T-helper 22 cell (primary cell): Measurements from ENCODE around the gene NSUN3.
"Not testable (repeated sequence)": the region's sequence is repeated elsewhere in the genome, so short reads cannot be mapped to it uniquely, and the experiment has no call there.

Experiments used
- DNase-seq: peaks from one replicate; pipeline ENCODE4 v3.0.0-alpha.2; 2020; ENCODE audit warnings: low read depth

NSUN3 gene

DNA sequence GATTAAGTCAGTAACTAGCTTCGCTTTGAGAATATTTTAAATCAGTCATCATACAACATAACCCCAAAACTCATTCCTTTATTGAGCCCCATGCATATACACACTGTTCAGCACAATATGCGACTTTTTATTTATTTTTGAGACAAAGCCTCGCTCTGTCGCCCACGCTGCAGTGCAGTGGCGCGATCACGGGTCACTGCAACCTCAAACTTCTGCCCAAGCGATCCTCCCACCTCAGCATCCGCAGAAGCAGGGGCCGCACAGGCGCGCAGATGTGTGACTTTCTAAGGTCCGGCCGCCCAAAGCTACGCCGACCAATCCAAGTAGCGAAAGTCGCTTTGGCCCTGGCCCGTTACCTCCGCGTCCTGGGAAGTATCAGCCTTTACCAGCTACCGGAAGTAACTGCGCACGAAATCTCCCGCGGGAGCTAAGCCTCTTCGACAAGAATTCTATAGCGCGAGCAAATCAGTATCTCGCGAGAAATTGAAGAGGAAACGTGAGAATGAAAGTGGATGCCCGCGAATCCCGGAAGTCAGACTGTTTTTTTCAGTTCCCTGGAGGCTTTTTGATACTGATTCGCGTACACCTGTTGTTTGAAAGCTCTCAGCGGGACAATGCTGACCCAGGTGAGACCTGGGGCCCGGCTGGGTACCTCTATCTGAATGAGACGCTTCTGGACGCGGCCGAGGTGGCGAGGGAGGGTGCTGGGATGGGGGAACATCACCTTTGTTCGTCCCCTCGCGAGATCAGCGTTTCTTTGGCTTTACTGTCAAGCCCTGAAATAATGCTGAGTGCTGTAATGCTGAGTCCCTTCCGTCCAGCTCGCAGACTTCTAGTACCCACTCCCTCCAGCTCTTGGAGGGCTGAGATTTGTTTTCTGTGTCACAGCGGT lies at the start of gene NSUN3, which contains the start of gene DHFR2:
Gene NSUN3, plus strand, starts transcription at position 549 of the 892 bp plus-strand sequence. Its CDS starts 66 bp downstream, at position 615.
Gene DHFR2, minus strand, starts transcription at position 404 of the 892 bp plus-strand sequence. CDS start 1,405 bp downstream, outside the sequence.
- peak; percentile 74 for DNase-seq

DNA sequence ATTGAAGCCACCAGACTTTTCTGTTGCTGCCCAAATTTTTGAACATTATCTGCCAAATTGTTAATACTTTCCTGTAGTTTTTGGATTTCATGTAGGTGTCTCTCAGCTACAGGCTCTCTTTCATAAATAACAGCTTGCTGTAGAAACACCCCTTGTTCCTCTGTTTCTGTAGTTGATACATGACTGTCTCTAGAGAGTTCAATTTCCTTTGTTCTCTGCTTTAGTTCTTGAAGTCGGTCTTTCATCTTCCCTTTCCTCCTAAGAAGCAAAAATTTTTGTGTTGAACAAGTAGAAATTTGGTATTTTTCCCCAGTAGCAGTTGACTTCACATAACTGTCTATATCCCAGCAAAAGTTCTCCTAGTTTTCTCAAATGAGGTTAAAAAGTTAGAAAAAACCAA lies 47.8 kb upstream of the NSUN3 start:
- DNase-seq: no peak

DNA sequence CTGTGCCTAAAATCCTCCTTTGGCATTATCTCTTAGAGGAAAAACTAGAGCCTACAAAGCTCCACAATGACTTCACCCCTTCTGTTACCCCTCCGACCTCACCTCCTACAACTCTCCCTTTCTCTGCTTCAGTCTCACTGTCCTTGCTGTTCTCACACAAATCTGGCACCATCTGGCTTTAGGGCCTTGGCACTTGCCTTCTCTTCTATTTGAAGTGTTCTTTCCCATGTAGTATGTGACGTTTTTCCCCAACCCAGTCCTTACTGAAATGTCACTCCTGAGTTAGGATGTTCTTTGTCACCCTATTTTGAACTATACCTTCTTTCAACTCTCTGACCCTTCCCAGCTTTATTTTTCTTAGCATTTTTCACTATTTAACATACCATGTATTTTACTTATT lies 43.2 kb upstream of the NSUN3 start:
- no peak for DNase-seq

DNA sequence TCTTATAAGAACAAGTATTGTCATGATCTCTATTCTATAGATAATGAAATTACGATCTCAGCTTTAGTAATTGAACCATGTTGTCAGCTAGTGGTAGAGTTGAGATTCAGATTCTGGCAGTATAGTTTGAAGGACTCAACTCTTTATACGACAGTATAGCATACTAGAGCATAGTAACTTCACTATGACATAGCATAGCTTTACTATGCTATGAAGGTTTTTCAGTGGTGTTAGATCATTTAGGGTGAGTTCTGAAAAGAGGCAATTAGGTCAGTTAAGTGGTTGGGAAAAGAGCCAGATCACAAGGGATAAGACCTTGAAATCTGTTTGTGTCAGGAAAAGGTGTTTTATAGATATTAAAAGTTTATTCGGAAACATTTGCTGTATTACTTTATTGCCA lies 42.6 kb upstream of the NSUN3 start:
- no peak for DNase-seq

DNA sequence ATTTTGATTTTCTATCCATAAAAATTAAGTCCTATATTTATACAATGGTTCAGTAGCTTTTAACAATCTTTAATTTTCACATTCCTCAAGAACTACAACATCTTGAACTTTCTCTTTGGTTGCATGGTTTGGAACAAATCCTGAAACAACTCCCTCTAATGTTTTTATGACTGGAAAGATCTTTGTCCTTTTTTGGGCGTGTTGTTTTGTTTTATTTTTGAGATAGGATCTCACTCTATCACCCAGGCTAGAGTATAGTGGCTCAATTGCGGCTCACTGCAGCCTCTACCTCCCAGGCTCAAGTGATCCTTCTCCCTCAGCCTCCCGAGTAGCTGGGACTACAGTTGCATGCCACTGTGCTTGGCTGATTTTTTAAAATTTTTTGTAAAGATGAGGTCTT lies 38.5 kb upstream of the NSUN3 start:
- no peak for DNase-seq

DNA sequence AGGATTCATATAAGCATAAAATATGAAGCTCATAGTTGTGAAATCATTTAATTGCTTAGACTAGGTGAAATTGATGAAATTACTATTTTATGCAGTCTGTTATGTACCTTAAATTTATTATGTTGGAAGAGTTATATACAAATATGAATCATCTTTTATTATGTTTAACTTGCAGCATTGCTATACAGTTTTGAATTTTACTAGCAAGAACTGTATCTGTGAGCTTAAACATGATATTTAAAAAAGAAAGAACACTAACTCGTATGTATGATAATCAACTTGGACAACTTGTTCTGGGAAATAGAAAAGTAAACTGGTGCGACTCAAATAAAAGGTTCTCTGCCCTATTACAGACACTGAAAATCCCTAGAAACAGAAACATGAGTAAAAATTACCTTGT lies 36.2 kb upstream of the NSUN3 start:
- no peak for DNase-seq

DNA sequence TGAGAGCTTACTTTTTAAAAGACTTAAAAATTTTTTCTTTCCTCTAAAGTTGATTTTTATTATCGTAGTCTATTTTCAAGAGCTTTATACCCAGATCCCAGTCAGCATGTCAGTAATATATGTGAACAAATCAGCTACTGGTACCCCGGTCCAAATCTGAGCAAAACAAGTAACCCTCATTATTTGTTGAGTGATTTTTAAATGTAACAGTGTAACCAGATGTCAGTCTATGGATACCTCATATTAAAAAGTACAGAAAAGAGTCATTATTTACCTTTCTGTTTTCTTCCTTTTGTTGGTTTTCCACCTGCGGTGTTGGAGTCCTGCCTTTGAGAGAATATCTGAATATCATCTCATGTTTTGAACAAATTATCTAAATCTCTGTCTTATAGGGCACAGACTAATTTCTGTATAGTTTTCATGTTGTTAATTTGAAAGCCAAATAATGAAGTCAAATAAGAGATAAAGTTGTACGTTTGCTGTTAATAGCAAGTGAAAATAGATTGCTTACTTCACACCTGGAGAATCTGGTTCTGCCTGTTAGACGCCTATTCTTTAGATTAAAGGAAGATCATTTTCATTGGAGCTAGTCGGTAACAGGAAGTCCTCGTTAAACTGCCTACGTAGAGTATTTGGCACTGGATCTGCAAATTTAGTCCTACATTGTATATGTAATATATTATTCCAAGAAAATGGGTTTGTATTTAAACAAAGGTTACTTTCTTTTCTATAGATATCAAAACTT lies 34.6 kb upstream of the NSUN3 start, which contains the start of gene STX19:
Gene STX19, minus strand, starts transcription at position 505 of the 745 bp plus-strand sequence. CDS start 13,328 bp downstream, outside the sequence.
- DNase-seq: no peak

DNA sequence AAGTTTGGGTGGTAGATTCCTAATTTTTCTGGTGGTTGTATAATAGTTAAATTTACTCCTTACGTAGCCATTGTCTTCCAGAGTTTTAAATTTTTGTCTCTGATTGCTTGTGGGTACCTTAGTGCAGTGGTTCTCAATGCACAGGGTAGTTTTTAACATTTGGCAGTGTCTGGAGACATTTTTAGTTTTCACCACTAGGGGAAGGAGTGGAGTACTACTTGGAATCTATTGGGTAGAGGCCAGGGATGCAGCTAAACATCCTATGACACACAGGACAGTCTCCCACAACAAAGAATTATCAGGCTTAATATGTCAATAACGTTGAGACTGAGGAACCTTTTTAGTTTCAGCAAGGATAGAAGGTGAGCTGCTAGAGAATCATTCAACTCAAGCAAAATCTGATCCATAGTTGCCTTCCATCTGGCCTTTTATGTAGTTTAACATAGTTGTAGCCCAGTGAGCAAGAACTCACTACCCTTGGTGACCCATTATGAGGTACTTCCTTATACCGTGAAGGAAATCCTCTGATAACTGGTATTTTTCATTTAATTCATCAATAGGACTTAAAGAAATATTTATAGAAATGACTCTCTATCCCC lies 25.9 kb upstream of the NSUN3 start:
- DNase-seq: no peak

DNA sequence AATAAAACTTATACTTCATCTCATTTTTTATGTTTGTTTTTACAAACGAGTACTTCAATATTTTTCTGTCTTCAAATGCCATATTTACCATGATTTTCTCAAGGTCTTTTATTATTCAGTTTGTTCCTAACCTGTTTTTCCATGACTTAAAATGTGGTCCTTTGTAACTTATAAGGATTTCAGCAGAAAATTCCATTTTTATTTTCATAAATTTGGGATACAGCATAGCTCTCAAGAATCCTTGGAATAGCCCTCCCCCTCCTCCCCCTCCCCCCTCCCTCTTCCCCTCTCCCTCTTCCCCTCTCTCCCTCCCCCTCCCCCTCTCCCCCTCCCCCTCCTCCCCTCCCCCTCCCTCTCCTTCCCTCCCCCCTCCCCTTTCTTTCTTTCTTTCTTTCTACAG lies 19.6 kb upstream of the NSUN3 start:
- no peak for DNase-seq

DNA sequence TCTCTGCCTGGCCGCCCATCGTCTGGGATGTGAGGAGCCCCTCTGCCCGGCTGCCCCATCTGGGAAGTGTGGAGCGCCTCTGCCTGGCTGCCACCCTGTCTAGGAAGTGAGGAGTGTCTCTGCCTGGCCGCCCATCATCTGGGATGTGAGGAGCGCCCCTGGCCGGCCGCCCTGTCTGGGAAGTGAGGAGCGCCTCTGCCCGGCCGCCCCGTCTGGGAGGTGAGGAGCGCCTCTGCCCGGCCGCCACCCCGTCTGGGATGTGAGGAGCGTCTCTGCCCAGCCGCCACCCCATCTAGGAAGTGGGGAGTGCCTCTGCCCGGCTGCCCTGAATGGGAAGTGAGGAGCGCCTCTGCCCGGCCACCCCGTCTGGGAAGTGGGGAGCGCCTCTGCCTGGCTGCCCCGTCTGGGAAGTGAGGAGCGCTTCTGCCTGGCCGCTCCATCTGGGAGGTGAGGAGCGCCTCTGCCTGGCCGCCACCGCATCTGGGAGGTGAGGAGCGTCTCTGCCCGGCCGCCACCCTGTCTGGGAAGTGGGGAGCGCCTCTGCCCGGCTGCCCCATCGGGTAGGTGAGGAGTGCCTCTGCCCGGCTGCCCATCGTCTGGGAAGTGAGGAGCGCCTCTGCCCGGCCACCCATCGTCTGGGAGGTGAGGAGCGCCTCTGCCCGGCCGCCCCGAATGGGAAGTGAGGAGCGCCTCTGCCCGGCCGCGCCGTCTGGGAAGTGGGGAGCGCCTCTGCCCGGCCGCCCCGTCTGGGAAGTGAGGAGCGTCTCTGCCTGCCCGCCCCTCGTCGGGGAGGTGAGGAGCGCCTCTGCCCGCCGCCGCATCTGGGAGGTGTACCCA lies 18.5 kb upstream of the NSUN3 start:
- not testable (repeated sequence) for DNase-seq

DNA sequence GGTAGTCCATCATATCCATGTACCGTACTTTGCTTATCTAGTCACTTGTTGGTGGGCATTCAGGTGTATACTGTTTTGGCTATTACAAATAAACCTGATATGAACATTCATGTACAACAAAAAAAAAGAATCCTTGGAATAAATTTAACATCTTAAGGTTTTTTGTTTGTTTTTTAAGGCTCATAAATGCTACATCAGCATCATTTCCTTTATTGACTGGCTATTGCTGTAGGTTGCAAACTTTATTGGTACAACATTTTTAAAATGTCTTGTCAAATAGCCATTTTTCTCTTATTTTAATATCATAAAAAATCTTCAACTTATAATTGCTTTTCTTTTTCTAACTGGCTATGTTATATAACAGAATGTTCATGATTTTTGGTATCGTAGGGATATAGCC lies 16.3 kb upstream of the NSUN3 start:
- no peak for DNase-seq

DNA sequence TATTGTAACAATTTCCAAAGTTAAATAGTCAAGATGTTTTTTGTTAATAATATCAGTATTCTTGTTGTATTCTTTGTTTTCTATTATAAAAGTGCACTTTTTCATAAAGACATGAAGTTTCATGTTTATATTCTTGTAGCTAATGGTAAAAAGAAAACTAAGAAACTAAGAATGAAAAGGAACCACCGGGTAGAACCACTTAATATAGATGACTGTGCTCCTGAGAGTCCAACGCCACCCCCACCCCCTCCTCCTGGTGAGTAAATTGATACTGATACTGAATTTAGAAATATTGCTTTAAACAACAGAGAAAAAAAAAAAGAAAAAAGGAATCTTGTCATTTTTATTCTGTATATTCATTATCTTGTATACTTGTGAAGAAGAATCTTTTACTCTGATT lies 13.6 kb upstream of the NSUN3 start:
- no peak for DNase-seq

DNA sequence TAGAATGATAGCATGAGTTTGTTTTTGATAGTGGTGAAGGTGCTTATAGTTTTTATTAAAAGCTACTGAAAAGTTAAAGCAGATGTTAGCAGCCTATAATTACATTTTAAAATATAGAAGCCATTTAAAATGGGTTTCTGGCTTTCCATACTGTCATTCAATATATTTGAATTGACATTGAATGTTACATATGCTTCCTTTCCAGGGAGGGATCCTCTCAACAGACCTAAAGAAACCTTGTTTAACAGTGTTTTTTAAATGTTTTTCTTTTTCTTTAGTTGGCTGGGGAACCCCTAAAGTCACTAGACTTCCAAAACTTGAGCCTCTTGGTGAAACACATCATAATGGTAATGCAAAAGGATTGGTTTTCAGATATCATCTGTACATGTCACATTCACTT lies 12.3 kb upstream of the NSUN3 start:
- no peak for DNase-seq

DNA sequence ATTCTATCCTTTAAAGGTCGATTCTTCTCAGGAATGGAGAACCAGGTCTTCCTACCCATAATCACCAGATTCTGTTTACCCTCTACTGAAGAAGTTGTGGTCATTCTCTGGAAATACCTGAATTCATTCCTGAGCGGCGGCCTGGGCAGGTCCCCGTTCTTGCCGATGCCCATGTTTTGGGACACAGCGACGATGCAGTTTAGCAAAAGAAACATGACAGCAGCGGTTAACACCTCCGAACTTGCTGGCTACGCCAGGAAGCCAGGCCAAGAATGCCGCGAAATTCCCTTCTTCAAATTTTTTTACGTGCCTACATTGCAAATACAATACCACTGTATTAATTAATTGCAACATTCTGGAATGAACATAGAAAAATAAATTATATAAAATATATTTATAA lies 1.6 kb upstream of the NSUN3 start:
- DNase-seq: no peak

DNA sequence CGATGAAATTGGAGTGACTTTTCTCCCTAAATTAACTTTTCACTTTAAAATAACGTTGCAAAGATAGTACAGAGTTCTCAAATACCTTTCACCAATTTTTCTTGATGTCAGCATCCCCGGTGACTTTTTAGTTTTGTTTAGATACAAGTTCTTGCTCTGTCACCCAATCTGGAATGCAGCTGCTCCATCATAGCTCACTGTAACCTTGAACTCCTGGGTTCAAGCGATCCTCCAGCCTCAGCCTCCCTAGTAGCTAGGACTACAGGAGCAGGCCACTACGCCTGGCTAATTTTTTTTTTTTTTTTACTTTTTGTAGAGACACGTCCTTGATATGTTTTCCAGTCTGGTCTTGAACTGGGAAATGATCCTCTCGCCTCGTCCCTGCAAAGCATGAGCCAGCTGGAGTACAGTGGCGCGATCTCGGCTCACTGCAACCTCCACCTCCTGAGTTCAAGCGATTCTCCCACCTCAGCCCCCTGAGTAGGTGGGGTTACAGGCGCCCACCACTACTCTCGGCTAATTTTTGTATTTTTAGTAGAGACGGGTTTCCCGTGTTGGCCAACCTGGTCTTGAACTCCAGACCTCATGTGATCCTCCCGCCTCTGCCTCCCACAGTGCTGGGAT lies 747 bp downstream of the NSUN3 start:
- no peak for DNase-seq

DNA sequence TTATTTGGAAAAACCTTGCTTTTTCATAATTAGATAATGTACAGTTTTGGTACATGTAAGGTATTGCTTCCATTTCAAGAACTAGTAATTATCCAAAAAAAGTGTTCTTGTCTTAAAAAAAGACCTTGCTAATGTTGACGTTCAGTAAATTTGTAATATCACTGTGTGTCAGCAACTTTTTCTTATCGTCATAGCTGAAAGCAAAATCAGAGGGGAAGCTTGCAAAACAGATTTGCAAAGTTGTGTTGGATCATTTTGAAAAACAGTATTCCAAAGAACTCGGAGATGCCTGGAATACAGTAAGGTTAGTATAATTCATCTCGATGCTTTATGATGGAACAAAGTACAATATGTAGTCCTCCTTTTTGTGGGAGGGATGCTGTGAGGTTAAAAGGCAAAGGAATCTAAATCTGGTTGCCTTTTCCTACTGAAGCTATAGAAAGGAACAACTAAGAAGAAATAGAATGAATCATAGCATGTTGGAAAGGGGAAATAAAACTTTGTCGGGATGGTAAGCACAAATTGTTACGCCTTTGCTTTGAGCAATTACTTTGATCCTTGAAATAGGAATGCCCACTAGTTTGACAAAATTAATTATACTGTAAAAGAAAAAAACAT lies 1.5 kb downstream of the NSUN3 start:
- DNase-seq: no peak

DNA sequence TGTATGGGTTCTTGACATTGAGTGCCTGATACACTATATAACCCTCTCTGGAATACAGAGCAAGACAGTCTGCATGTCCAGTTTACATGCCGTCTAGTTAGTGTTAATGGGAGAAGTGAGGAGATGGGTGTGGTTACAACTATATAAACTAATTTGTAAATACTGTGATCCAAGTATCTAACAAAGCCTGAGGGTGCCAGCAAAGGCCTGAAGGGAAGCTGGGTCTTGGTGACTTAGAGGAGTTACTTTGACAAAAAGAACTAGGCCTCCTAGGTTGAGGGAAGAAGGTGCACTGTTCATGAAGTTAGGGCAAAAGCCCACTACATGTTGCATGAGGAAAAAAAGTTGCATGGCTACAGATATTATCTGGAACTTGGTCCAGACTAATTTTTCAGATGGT lies 2.3 kb downstream of the NSUN3 start:
- DNase-seq: no peak

DNA sequence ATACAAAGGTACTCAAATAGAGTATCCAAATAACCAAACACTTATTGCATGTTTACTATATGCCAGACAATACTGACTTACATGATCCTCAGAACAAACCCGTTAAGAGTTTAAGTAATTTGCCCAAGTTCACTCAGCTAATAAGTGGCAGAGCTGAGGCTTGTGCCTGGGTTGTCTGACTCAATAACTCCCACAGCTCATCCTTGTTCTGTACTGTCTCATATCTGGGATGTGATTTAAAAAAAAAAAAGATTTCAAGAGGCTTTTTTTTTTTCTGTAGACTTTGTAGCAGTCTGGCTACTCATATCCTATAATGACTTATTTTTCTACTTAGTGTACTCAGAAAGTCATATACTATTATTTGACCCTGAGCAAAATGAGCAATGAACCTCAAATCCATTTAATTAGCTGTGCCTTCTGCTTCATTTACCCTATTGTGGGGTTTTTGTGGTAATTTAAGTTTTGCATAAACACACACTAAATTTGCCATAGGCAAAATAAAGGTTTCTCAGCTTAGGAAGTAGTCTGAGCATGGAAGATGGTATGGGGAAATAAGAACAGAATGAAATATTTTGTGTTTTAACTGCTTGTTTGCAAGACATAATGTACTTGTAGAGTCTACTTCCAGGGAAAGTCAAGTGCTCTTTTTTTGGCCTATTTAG lies 3.1 kb downstream of the NSUN3 start:
- DNase-seq: no peak

DNA sequence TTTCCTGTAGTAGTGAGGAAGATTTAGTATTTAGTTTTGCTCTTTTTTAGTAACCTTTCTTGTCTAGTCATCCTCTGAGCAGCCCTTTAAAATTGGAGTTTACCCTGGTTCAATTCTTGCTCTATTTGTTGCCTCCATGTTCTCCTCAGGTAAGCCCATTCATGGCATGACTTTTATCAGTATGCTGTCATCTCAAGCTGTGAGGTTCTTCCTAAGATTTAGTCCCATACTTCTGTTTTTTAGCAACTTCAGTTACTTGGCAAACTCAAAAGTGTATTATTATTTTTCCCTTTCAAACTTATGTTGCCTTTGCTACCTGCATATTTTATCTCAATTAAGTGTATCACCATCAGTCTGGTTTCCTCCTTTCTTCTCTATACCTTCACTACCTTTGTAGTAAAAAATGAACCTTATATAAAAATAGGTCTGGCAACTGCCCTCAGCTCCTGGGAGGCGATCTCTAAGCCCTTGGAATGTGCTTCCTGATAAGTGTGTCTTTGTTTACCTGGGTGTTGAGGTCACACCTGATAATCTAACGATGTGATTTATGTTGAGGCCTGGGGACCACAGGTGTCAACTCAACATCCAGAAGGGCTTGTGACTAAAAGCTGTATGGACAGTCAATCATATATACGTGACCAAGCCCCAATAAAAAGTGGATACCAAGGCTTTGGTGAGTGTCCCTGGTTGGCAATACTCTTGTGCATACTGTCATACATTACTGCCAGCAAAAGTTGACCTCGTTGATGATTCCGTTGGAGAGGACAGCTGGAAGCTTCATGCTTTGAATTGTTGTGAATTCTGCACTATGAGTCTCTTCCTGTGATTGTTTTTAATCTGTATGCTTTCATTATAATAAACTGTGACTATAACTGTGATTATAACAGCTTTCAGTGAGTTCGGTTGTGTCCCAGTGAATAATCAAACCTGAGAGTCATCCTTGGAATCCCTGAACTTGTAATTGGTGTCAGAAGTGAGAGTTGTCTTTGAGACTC lies 3.9 kb downstream of the NSUN3 start:
- DNase-seq: no peak
